HL-60 (cell line): Measurements from ENCODE around the gene ADPRHL1.
"Not testable (repeated sequence)": the region's sequence is repeated elsewhere in the genome, so short reads cannot be mapped to it uniquely, and the experiment has no call there.

Experiments
- DNase-seq, 2 experiments: peaks; one replicate each; pipeline ENCODE4 v3.0.0-alpha.2; 2010 to 2020; ENCODE audit warnings: low read depth in 1 of 2, low spot score in 1 of 2
- H3K27ac ChIP-seq: fragments of 250-450 bp; sonication (Bioruptor Pico); replicated peaks from 2 replicates; pipeline ENCODE4 v1.5.1; 2020; ENCODE audit warnings: mild to moderate bottlenecking, moderate library complexity
- H3K27me3 ChIP-seq: fragments of 250-450 bp; sonication (Bioruptor Pico); 2 replicates; pipeline ENCODE4 v1.5.1; 2021; ENCODE audit warnings: mild to moderate bottlenecking, moderate library complexity; ENCODE audit not compliant: insufficient read depth, poor library complexity, severe bottlenecking
- H3K4me3 ChIP-seq: replicated peaks from 2 replicates; pipeline ENCODE4 v1.5.1; 2011; ENCODE audit warnings: mild to moderate bottlenecking, control low read depth, low read length; ENCODE audit not compliant: insufficient read depth
- CTCF ChIP-seq: IDR thresholded peaks from one replicate; pipeline ENCODE4 v1.5.1; 2011; ENCODE audit warnings: low read length, control low read depth, inconsistent platforms; ENCODE audit not compliant: insufficient read depth
- GABPA ChIP-seq: IDR thresholded peaks from 2 replicates; pipeline ENCODE4 v1.6.1; 2012; ENCODE audit warnings: low read depth
- POLR2AphosphoS5 ChIP-seq: IDR thresholded peaks from 2 replicates; pipeline ENCODE4 v1.6.1; 2012; ENCODE audit warnings: low read depth
- REST ChIP-seq: IDR thresholded peaks from 2 replicates; pipeline ENCODE4 v1.6.1; 2012; ENCODE audit warnings: low read depth; ENCODE audit not compliant: insufficient replicate concordance
- SPI1 ChIP-seq: IDR thresholded peaks from 2 replicates; pipeline ENCODE4 v1.6.1; 2012; ENCODE audit warnings: low read depth, mild to moderate bottlenecking, borderline replicate concordance

The ADPRHL1 gene

GRCh38 chr13:113383089-113383488, 70.2 kb downstream of the ADPRHL1 start:
- no peak for DNase-seq
- Histone ChIP-seq H3K27ac (no peak overlapping the region), H3K4me3 (no peak overlapping the region), H3K27me3 (no peaks in the 10 kb centered on the region)
- TF ChIP-seq REST, result no peak
- no peak for TF ChIP-seq GABPA
- no peak for TF ChIP-seq CTCF
- TF ChIP-seq SPI1, result no peak
- no peak for TF ChIP-seq POLR2AphosphoS5

- not testable (repeated sequence) for H3K4me3 ChIP-seq, H3K27me3 ChIP-seq, DNase-seq, H3K27ac ChIP-seq
Measured at GRCh38 chr13:113382542-113382941, 70.7 kb downstream of the ADPRHL1 start.

- TF ChIP-seq REST (no peak), GABPA (no peak), CTCF (no peak), SPI1 (no peak), POLR2AphosphoS5 (no peak)
- no peaks in the 10 kb centered on the region for H3K27me3 ChIP-seq
- no peak for DNase-seq
- H3K4me3 ChIP-seq, result no peak overlapping the region
- H3K27ac ChIP-seq, result no peak overlapping the region
Measured at GRCh38 chr13:113378825-113379224, 74.5 kb downstream of the ADPRHL1 start.

- H3K27ac ChIP-seq, result no peak overlapping the region
- TF ChIP-seq CTCF (no peak), REST (no peak), POLR2AphosphoS5 (no peak), SPI1 (no peak), GABPA (no peak)
- H3K4me3 ChIP-seq, result no peak overlapping the region
- DNase-seq, result no peak
- H3K27me3 ChIP-seq, result no peaks in the 10 kb centered on the region
Measured at GRCh38 chr13:113374511-113375175, 78.6 kb downstream of the ADPRHL1 start.
